Measurements from ENCODE around the gene BCAT1.
"Not testable (repeated sequence)": the region's sequence is repeated elsewhere in the genome, so short reads cannot be mapped to it uniquely, and the experiment has no call there.

Gene BCAT1

DNA sequence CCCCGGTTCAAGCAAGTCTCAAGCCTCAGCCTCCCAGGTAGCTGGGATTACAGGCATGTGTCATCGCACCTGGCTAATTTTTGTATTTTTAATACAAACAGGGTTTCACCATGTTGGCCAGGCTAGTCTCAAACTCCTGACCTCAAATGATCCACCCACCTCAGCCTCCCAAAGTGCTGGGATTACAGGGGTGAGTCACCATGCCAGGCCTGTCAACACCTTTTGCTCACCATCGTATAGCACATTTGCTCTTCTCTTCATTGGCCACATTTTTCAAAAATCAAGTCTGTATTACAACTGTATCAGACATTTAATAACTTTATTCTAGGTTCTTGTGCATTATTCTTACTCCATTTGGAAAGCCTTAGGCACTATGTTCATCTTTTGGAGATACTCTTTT is 50.3 kb downstream of the BCAT1 start:
- no peak for DNase-seq

DNA sequence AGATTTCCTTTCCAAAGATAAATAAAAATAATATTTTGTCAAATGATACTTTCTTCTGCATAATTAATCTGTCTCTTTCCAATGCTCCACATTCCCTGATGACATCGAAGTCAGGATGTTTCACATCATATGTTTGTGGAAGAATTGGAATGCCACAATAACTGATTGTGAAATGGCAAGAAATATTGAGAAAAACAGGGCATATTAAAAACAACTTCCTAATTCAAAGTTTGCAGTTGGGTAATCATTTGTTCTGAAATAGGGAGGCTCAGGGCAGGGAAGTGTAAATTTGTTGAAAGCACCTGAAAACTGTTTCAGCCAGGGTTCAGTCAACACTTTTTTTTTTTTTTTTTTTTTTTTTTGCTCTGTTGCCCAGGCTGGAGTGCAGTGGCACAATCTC is 50.7 kb downstream of the BCAT1 start:
- no peak for DNase-seq

DNA sequence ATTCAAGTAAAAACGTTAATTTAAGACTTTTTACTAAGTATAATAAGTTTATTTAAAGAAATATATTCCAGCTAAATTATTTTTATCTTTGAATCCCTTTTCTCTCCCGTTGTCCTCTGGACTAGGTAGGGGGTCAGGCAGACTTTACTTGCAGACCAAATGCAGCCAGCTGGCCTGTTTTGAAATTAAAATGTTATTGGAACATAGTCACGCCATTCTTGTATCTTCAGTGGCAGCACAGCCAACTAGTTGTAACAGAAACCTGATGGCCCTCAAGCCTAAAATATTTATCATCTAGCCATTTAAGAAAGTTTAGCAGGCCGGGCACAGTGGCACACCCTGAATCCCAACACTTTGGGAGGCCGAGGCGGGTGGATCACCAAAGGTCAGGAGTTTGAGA is 52.7 kb downstream of the BCAT1 start:
- no peak for DNase-seq

DNA sequence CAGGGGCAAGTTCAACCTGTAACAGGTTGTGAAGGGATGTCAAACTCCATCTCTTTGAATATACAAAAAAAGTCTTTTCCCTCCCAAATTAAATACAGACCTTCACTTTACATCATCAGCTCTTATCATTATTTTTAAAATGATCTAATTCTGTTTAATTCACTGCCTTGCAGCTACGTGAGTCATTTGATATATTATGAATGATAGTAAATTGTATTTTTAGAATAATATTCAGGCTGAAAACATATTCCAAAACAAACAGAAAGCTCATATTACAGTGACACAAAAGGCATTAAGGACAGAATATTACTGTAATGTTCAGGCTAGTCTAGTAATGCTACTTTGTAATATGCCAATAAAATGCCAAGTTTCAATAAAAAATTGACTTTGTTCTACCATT is 53.3 kb downstream of the BCAT1 start:
- DNase-seq, result no peak

DNA sequence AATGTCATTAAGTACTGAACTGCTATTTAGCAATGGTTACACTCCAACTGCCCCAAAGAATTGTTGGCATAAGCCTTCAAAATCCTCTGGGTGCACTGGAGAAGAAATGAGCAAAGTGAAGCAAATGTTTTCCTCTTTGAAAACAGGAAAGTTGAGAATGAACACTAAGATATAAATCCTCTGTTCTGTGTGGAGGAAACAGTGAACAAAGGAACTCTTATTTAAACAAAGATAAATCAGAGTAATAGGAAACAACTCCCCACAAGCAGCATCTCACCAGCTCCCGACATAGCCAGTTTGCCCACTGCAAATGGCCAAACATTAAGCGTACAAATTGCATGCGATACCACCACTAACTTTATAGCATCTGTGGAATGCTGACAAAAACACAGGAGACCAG is 54.0 kb downstream of the BCAT1 start:
- DNase-seq, result no peak

DNA sequence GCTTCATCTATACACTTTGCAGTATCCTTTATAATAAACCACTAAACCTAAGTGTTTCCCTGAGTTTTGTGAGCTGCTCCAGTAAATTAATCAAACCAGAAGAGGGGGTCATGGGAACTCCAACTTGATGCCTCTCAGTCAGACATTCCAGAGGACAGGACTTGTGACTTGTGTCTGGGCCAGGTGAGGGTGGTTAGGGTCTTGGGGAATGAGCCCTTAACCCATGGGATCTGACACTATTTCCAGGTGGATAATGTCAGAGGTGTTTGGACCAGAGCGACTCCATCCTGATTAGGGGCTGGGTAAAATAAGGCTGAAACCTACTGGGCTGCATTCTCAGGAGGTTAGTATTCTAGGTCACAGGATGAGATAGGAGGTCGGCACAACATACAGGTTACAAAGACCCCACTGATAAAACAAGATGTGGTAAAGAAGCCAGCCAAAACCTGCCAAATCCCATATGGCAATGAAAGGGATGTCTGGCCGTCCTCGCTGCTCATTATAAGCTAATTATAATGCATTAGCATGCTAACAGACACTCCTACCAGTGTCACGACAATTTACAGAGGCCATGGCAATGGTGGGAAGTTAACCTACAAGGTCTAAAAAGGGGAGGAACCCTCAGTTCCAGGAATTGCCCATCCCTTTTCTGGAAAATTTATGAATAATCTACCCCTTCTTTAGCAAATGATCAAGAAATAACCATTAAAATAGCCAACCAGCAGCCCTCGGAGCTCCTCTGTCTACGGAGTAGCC is 58.7 kb downstream of the BCAT1 start:
- no peak for DNase-seq

DNA sequence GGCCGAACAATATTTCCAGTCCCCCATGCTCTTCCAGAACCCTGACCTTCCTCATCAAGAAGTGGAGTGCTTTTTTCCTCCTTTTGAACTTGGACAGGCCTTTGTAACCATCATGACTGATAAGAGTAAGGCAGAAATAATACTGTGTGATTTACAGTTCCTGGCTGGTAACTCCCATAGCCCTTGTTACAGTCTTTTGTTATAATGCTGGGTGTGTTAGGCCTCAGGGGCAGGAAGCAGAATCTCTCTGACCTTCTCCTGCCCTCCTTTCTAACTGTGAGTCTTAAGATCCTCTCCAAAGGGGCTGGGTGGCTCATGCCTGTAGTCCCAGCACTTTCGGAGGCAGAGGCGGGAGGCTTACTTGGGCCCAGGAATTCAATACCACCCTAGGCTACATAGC is 59.5 kb downstream of the BCAT1 start:
- DNase-seq, result no peak

DNA sequence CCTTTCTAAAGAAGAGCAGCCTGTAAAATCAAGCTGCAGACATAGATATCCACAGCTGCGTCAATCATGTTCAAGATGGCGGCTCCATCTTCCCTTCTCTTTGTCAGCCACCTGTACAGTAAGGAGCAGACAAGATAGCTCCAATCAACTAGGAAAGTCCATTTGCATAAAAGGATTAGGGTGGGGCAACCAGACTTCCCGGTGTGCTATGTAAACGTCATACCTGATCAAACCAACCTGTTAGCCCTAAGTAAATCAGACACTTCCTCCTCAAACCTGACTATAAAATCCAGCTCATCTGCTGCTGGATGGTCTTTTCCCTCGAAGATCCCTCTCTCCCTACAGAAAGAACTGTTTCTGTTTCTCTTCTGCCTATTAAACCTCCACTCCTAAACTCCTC is 60.1 kb downstream of the BCAT1 start:
- DNase-seq, result no peak

DNA sequence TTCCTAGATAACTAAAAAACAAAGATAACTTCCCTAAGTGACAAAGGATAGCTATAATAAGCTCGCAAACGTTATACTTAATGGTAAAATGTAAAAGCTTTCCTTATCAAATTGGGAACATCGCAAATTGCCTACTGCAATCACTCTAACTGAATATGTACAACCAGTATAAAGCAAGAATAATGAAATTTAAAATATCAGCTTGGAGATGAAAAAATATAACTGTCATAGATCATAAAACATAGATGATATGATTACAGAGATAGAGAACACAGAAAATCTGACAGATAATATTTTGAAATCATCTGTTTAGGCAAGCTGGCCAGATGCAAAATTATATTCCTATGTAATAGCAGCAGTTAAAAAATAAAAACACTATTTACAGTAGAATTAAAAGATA is 64.0 kb downstream of the BCAT1 start:
- DNase-seq, result no peak

DNA sequence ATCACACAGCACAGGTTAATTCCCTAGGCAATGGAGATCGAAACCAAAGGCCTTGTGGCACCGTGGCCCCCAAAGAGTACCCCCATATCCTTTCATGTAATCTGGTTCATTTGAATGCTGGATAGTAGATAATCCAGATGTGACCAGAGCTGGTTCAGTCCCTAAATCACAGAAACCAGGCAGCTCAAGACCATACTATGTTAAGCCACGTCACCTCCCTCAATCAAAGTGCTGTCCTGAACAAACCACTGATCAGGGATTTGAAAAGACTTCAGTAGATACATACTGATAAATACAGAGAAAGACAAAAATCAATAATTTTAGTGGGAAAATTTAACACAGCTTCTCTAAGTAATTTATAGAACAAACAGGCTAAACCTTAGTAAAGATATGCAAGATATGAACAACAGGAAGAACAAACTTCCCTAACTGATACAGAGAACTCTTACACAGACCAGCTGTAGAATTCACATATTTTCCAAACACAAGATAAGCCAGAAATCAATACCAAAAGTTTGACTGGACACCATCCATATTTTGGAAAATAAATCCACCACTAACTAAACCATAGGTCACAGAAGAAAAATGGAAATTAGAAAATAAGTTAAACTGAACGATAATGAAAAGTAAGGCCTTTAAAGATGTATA is 67.1 kb downstream of the BCAT1 start:
- DNase-seq, result no peak

DNA sequence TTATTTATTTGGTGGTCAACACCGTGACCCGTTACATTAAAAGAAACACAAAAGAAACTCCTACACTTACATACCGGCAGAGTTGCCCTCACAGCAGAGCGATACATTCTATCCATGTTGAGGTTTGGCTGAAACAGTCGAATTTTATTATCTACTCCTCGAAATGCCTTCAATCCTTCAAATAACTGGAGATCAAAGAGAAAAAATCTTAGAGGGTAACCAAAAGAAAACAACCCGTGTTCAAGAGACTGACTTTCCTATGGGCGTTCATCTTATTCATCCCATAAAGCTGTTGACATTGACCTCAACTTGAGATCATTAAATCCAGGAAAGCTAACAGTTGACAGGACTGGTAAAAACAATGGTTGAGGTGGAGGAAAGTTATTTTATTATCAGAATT is 67.7 kb downstream of the BCAT1 start:
- DNase-seq, result no peak

DNA sequence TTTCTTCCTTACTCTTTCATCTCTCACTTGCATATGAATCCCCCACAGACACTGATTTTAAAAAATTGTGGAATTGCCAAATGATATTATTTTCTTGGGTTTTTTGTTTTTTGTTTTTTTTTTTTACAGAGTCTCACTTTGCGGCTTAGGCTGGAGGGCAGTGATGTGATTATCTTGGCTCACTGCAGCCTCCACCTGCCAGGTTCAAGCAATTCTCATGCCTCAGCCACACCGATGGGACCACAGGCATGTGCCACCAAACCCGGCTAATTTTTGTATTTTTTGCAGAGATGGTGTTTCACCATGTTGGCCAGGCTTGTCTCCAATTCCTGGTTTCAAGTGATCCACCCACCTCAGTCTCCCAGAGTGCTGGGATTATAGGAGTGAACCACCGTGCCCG is 68.2 kb downstream of the BCAT1 start:
- DNase-seq, result no peak

DNA sequence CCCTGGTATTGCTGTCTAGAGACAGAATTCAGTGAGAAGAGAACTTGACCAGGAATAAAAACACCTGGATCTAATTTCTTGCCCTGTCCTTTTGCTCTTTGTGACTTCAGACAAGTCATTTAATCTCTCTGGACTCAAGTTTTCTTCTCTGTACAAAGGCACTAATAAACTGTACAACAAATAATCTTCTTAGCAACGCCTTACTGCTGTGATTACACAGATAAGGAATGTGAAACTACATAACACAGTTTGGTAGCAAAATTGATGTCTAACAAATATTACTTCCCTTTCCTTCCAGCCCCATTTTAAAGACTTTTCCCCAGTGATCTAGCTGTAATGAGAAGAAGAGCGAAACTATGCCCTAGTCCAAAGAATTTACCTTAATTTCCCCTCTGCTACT is 69.3 kb downstream of the BCAT1 start:
- no peak for DNase-seq

DNA sequence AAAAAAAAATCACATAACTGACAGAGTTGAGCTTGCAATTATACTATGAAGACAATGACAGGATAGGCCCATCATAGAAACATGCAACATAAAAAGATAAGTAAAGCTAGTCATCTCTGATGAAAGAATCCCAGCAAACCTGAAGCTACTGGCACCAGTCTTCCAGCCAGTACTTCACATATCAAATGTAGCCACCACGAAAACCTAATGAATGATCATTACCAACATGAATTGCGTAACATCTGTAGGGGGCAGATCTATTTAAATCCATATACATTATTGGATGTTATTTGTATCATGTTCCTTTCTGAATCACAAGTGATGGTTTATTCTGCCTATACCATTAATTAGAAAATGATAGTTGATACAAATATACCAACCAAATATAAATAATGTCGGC is 73.9 kb downstream of the BCAT1 start:
- DNase-seq, result no peak

DNA sequence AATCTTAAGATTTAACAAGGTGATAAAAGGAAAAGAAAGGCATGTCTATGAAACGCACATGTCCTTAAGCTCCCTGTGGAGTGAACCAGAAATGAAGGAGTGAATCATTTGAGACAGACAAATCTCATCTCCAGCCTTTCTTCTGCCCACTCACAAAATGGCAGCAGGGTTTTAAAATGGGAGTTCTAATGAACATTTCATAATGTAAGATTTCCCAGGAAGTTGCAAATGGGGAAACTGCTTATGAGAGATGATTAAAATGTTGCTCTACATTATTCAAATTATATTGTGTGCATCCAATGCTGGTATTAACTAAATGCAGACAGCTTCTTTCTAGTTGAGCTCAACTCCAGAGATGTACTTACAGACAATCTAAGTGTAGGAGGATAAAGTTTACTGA is 76.7 kb downstream of the BCAT1 start:
- no peak for DNase-seq

DNA sequence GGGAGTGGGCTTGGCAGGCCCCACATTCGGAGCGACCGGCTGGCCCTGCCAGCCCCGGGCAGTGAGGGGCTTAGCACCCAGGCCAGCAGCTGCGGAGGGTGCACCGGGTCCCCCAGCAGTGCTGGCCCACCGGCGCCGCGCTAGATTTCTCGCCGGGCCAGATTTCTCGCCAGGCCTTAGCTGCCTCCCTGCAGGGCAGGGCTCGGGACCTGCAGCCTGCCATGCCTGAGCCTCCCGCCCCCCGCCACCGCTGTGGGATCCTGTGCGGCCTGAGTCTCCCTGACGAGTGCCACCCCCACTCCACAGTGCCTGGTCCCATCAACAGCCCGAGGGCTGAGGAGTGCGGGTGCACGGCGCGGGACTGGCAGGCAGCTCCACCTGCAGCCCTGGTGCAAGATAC is 82.8 kb downstream of the BCAT1 start:
- not testable (repeated sequence) for DNase-seq

DNA sequence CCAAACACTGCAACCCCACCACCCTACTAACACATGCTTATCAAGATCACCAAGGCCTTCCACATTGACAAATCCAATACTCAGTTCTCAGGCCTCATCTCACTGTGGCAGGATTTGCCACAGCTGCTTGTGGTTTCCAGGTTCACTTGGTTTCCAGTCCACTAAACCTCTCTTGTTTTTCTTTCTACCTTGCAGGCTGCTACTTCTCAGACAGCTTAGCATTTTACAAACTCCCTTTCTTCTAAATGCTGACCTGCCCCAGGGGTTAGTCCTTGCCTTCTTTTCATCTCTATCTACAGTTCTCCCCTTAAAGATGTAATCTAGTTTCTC is 84.1 kb downstream of the BCAT1 start:
- no peak for DNase-seq

DNA sequence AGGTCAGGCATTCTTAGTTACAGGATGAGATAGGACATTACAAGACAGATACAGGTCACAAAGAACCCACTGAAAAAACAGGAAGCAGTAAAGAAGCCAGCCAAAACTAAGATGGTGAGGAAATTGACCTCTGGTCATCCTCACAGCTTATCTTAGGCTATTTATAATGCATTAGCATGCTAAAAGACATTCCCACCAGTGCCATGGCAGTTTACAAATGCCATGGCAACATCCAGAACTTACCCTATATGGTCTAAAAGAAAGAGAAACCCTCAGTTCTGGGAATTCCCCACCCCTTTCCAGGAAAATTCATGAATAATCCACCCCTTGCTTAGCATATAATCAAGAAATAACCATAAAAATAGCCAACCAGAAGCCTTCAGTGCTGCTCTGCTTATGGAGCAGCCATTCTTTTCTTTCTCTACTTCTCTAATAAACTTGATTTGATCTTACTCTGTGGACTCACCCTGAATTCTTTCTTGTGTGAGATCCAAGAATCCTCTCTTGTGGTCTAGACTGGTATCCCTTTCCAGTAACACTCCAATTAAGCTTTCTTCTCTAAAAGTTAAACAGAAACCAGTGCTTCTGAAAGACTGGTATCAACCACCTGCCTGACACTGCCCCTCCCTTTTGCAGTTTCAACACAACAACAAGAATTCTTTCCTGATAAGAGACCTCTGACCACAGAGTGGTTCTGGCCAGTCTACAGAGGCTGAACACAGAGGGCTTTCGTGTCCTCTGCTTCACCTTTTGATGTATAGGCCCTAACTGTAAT is 86.9 kb downstream of the BCAT1 start:
- DNase-seq, result no peak

DNA sequence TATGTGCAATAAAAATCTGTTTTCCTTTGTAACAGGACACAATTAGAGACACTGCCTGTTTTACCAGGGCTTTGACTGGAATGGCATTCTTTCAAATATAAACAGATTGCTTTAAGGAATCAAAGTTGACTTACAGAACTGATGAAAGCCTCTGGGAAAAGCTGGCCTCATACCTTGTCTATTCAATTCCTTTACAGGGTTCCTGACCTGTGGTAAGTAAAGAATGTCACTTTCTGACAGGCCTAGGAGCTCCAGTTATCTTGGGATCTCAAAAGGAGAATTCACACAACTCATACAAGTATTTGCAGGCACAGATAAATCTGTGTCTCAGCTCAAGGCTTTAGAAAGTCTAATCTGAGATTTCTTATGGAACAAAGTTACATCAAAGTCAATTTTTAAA is 88.4 kb downstream of the BCAT1 start:
- DNase-seq, result no peak

DNA sequence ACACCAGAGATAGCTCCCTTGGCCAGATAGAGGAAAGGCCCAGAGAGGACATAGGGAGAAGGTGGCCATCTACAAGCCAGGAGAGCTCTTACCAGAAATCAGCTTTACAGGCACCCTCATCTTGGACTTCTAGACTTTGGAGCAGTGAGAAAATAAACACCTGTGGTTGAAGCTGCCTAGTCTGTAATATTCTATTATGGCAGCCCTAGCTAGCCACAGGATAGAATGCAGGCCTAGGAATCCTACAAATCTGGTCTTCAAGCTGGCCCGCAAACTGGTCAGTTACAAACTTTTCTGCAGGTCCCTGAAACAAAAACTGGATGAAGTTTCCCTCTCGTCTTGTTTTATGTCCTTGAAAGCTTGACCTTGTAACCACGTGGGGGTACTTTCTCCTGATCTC is 92.4 kb downstream of the BCAT1 start:
- DNase-seq, result no peak

DNA sequence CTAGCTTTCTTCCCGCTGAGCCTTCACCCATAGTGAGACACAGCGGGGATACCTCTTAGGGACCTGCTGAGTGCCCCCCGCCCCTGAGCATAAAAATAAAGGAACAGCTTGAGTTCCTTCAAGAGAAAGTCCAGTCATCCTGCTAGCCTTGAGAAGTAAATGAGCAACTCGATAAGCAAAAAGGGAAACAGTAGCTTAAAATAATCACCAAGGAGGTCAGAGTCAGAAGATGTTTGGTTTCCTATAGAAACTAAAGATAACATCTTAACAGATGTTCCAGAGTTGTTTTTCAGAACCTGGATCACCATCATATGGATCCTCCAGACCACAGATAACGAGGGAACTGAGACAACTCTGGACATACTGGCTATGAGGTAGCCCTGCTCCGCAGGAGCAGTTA is 94.0 kb downstream of the BCAT1 start:
- no peak for DNase-seq

DNA sequence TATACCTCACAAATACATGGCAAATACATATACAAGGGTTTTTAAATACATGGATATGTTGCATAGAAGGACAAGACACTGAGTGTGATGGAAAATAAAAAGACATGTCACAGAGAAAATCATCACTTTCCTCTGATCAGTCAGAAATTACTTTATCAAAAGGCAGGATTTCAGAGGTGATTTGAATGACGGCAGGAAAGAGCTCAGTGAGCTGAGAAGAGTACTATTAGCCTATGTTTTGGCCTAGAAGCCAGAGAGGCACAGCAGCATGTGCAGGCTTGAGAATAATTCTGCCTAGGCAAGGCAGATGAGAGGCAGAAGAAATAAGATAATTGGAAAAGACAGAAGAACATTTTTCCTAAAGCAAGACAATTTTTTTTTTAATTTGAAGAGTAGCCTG is 94.9 kb downstream of the BCAT1 start:
- DNase-seq, result no peak

DNA sequence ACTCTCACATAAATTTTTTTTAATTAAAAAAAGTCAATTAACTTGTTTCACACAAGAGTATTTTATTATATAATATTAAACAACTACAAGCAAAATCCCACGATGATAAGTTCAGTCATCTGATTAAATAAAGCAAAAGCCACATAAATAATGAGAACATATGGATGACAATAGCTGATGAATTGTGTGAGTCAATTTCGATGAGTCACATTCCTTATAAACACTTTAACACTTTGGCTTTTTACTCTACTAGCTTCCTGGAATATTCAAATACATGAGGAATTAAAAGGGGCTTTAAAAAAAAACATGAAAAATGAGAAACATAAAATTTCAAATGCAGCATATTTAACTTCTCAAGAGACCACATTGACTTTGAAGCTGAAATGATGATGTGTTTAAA is 95.3 kb downstream of the BCAT1 start:
- DNase-seq, result no peak

DNA sequence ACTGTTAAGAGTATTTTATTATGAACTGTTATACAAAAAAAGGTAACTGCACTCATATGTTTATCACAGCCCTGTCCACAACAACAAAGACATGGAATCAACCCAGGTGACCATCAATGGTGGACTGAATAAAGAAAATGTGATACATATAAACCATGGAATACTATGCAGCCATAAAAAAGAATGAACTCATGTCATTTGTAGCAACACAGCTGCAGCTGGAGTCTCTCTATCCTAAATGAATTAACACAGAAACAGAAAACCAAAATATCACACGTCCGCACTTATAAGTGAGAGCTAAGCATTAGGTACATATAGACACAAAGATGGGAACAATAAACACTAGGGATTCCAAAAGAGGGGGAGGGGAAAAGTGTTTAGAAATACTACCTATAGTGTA is 95.8 kb downstream of the BCAT1 start:
- DNase-seq, result no peak

DNA sequence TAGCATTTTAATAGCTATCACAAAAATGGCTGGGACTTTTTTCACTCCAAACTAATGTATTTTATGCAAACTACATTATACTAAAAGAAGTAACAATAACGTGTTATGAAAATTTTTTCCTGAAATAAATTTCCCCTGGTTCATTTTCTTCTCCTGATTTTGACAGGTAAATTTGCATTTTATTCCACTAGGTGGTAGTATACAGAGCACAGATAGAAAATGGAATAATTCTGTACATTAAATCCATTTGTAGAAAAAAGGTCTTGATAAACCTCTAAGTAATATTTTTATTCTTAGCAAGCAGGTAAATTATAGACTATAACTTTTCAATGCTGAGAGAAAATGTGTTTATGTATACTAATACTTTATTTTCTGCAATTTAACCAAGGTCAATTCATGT is 96.5 kb downstream of the BCAT1 start:
- DNase-seq, result no peak
